Calu3 (cell line): ENCODE measurements around the gene HS3ST4. TPM values are rescaled to one million over a fixed set of nuclear protein-coding genes. Genes with fewer than 3 reads are reported as not detected.

Experiments
- BruUV-seq: library from RNA; stranded (reverse); fragments of 400-500 nt; replicated peaks from 2 replicates; lab custom pipeline; 2021; lab: Mats Ljungman, UMichigan
- CTCF ChIA-PET: fragments of 300-600 bp; sonication (Branson Sonifier 250); formaldehyde crosslinking; loops from one replicate; lab custom pipeline; 2022; ENCODE audit warnings: antibody characterized with exemption; lab: Charles Lee
- DNase-seq: peaks from one replicate; pipeline ENCODE4 v3.0.0; 2022
- H3K27ac Mint-ChIP-seq: one replicate; pipeline ENCODE4 v1.8.0; 2022; ENCODE audit warnings: mixed read lengths; ENCODE audit not compliant: unreplicated experiment
- H3K27me3 Mint-ChIP-seq: one replicate; pipeline ENCODE4 v1.8.0; 2022; ENCODE audit warnings: mixed read lengths; ENCODE audit not compliant: unreplicated experiment
- H3K36me3 Mint-ChIP-seq: one replicate; pipeline ENCODE4 v1.8.0; 2022; ENCODE audit warnings: mild to moderate bottlenecking, moderate library complexity, mixed read lengths; ENCODE audit not compliant: insufficient read depth, unreplicated experiment
- H3K4me1 Mint-ChIP-seq: one replicate; pipeline ENCODE4 v1.8.0; 2022; ENCODE audit warnings: mild to moderate bottlenecking, low read depth, mixed read lengths; ENCODE audit not compliant: unreplicated experiment
- H3K4me3 Mint-ChIP-seq: one replicate; pipeline ENCODE4 v1.8.0; 2022; ENCODE audit warnings: mild to moderate bottlenecking, low read depth, moderate library complexity, mixed read lengths; ENCODE audit not compliant: unreplicated experiment
- H3K9me3 Mint-ChIP-seq: one replicate; pipeline ENCODE4 v1.8.0; 2022; ENCODE audit warnings: low read depth, mixed read lengths; ENCODE audit not compliant: unreplicated experiment
- CTCF ChIP-seq: fragments of 200-600 bp; IDR thresholded peaks from one replicate; pipeline ENCODE4 v1.8.0; 2022; ENCODE audit warnings: antibody characterized with exemption; ENCODE audit not compliant: unreplicated experiment
- intact Hi-C: fragments of 100-400 bp; cut with micrococcal nuclease; formaldehyde crosslinking; loops from one replicate; pipeline ENCODE4 v1.10.0; 2022; ENCODE audit not compliant: unreplicated experiment
- total RNA-seq: library from RNA; stranded (reverse); gene quantifications from 2 replicates; pipeline ENCODE4 v1.2.3, GENCODE V29; 2022

HS3ST4 gene
- total RNA-seq, 1 experiment from 2014 or later, result not detected

GRCh38 chr16:25886598-25886997 is 194.8 kb downstream of the HS3ST4 start:
- no peak for TF ChIP-seq CTCF
- DNase-seq, result no peak
- intact Hi-C loops, result no loop called here
- H3K4me1 Mint-ChIP-seq, result no peaks in the 10 kb centered on the region
- H3K36me3 Mint-ChIP-seq, result no peaks in the 10 kb centered on the region
- no peaks in the 10 kb centered on the region for H3K27me3 Mint-ChIP-seq
- CTCF ChIA-PET, result no interaction called here
- BruUV-seq, result no TSS peak
- H3K27ac Mint-ChIP-seq, result no peak overlapping the region
- no peak overlapping the region for H3K4me3 Mint-ChIP-seq
- peaks cover 6% of the 10 kb centered on the region for H3K9me3 Mint-ChIP-seq

- Mint-ChIP-seq H3K4me1 (no peaks in the 10 kb centered on the region), H3K36me3 (no peaks in the 10 kb centered on the region), H3K9me3 (peaks cover 11% of the 10 kb centered on the region), H3K27me3 (no peaks in the 10 kb centered on the region), H3K27ac (no peak overlapping the region), H3K4me3 (no peak overlapping the region)
- intact Hi-C loops, result no loop called here
- no TSS peak for BruUV-seq
- TF ChIP-seq CTCF, result no peak
- DNase-seq, result no peak
- CTCF ChIA-PET, result no interaction called here
Observed at GRCh38 chr16:25888868-25889267, 197.1 kb downstream of the HS3ST4 start.

DNA sequence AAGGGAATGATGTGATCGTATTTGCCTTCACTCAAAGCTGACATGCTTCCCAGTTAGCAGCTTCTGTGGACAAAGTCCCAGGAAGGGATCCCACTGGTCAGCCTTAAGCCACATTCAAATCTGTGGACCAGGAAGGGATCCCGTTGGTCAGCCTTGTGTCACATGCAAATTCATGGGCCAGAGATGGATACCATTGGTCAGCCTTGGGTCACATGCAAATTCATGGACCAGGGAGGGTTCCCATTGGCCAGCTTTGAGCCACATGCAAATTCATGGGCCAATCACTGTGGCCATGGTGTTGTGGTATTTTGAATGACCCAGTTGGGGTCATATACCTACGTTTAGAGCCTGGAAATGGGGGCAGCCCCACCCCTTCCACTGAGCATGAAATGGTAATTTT is 201.6 kb downstream of the HS3ST4 start:
- no peak for DNase-seq
- H3K4me1 Mint-ChIP-seq, result no peaks in the 10 kb centered on the region
- H3K27me3 Mint-ChIP-seq, result no peaks in the 10 kb centered on the region
- intact Hi-C loops, result no loop called here
- H3K4me3 Mint-ChIP-seq, result no peak overlapping the region
- peaks cover 15% of the 10 kb centered on the region for H3K9me3 Mint-ChIP-seq
- no TSS peak for BruUV-seq
- TF ChIP-seq CTCF, result no peak
- CTCF ChIA-PET, result no interaction called here
- H3K36me3 Mint-ChIP-seq, result no peaks in the 10 kb centered on the region
- H3K27ac Mint-ChIP-seq, result no peak overlapping the region

GRCh38 chr16:25894093-25894492 is 202.3 kb downstream of the HS3ST4 start:
- no peak overlapping the region for H3K27ac Mint-ChIP-seq
- CTCF ChIA-PET, result no interaction called here
- H3K27me3 Mint-ChIP-seq, result no peaks in the 10 kb centered on the region
- no peaks in the 10 kb centered on the region for H3K4me1 Mint-ChIP-seq
- intact Hi-C loops, result no loop called here
- TF ChIP-seq CTCF, result no peak
- no peak overlapping the region for H3K4me3 Mint-ChIP-seq
- peaks cover 16% of the 10 kb centered on the region for H3K9me3 Mint-ChIP-seq
- no peak for DNase-seq
- BruUV-seq, result no TSS peak
- no peaks in the 10 kb centered on the region for H3K36me3 Mint-ChIP-seq

- no peak for TF ChIP-seq CTCF
- no TSS peak for BruUV-seq
- Mint-ChIP-seq H3K36me3 (no peaks in the 10 kb centered on the region), H3K27ac (no peak overlapping the region), H3K4me3 (no peak overlapping the region), H3K27me3 (no peaks in the 10 kb centered on the region), H3K4me1 (no peaks in the 10 kb centered on the region), H3K9me3 (peaks cover 18% of the 10 kb centered on the region)
- CTCF ChIA-PET, result no interaction called here
- intact Hi-C loops, result no loop called here
- no peak for DNase-seq
Observed at GRCh38 chr16:25895380-25895779, 203.6 kb downstream of the HS3ST4 start.
